HCT116 (cell line): ENCODE measurements around the gene XKRX. TPM values are rescaled to one million over a fixed set of nuclear protein-coding genes. Genes with fewer than 3 reads are reported as not detected.

Experiments used
- ATAC-seq: fragments of 200-7000 bp; cut with Tn5 transposase; 2 replicates; pipeline ENCODE4 v1.9.1; 2020; ENCODE audit warnings: mild to moderate bottlenecking, moderate library complexity
- BruUV-seq: library from RNA; stranded (reverse); fragments of 400-500 nt; replicated peaks from 2 replicates; lab custom pipeline; 2021; lab: Mats Ljungman, UMichigan
- CTCF ChIA-PET: fragments of 300-600 bp; sonication (Branson Sonifier 250); formaldehyde crosslinking; loops from one replicate; lab custom pipeline; 2021; ENCODE audit warnings: antibody characterized with exemption; lab: Charles Lee
- POLR2A ChIA-PET: fragments of 300-600, 350-600 bp; sonication (Branson Sonifier 250); formaldehyde crosslinking; loops from one replicate; lab custom pipeline; 2021; ENCODE audit warnings: antibody characterized with exemption; lab: Charles Lee
- RAD21 ChIA-PET, 2 experiments: fragments of 300-600 bp; sonication (Branson Sonifier 250); formaldehyde crosslinking; loops; one replicate each; lab custom pipeline; 2023; ENCODE audit warnings: low total read pairs in 2 of 2; ENCODE audit not compliant: uncharacterized antibody in 2 of 2, unreplicated experiment in 2 of 2, low non-redundant PET in 1 of 2; lab: Charles Lee
- DNase-seq: peaks from one replicate; pipeline ENCODE4 v3.0.0-alpha.2; 2010; ENCODE audit warnings: low read depth, low spot score
- H2AFZ ChIP-seq: fragments of 200-600 bp; shearing (Covaris generic), sonication (generic); 2 replicates; pipeline ENCODE4 v1.6.1; 2017; ENCODE audit warnings: low read depth, mixed run types, mixed read lengths, antibody characterized with exemption, low read length; ENCODE audit not compliant: poor library complexity, severe bottlenecking
- H3K27ac ChIP-seq: 2 replicates; pipeline ENCODE4 v1.5.1; 2012; ENCODE audit warnings: low read depth, low read length
- H3K27me3 ChIP-seq: fragments of 200-600 bp; sonication (generic); 2 replicates; pipeline ENCODE4 v1.6.1; 2016; ENCODE audit warnings: mixed run types, low read length, mixed read lengths; ENCODE audit not compliant: insufficient read depth
- H3K36me3 ChIP-seq, 2 experiments: fragments of 200-500 bp in 1 of 2; fragments of 200-600 bp in 1 of 2; sonication (Bioruptor generic) in 1 of 2; sonication (generic) in 1 of 2; 2 replicates each; pipeline versions ENCODE4 v1.5.1 to v1.6.1; 2014 to 2016; ENCODE audit warnings: low read length in 2 of 2, inconsistent platforms in 1 of 2, mixed read lengths in 1 of 2, mixed run types in 1 of 2; ENCODE audit not compliant: insufficient read depth in 2 of 2, control insufficient read depth in 1 of 2
- H3K4me1 ChIP-seq, 2 experiments: fragments of 200-600 bp in 1 of 2; sonication (generic) in 1 of 2; 2 replicates each; pipeline versions ENCODE4 v1.5.1 to v1.6.1; 2012 to 2017; ENCODE audit warnings: low read length in 2 of 2, inconsistent platforms in 1 of 2, mild to moderate bottlenecking in 1 of 2, mixed read lengths in 1 of 2, mixed run types in 1 of 2, moderate library complexity in 1 of 2; ENCODE audit not compliant: insufficient read depth in 2 of 2, control insufficient read depth in 1 of 2
- H3K4me2 ChIP-seq: fragments of 200-600 bp; sonication (generic); 2 replicates; pipeline ENCODE4 v1.6.1; 2017; ENCODE audit warnings: mixed run types, low read length, mixed read lengths
- H3K4me3 ChIP-seq, 2 experiments: fragments of 200-600 bp in 1 of 2; sonication (generic) in 1 of 2; replicated peaks in 1 of 2; 2 replicates each; pipeline ENCODE4 v1.5.1; 2011 to 2016; ENCODE audit warnings: low read length in 2 of 2, control low read depth in 1 of 2, low read depth in 1 of 2, mild to moderate bottlenecking in 1 of 2, mixed read lengths in 1 of 2, mixed run types in 1 of 2
- H3K79me2 ChIP-seq: fragments of 200-600 bp; sonication (generic); 2 replicates; pipeline ENCODE4 v1.6.1; 2017; ENCODE audit warnings: mild to moderate bottlenecking, mixed run types, low read length, moderate library complexity, mixed read lengths; ENCODE audit not compliant: insufficient read depth
- H3K9ac ChIP-seq: fragments of 200-600 bp; sonication (generic); 2 replicates; pipeline ENCODE4 v1.6.1; 2016; ENCODE audit warnings: low read length, mixed read lengths
- H3K9me2 ChIP-seq: fragments of 200-600 bp; sonication (generic), shearing (Covaris generic); 2 replicates; pipeline ENCODE4 v1.6.1; 2017; ENCODE audit warnings: mixed run types, mild to moderate bottlenecking, moderate library complexity; ENCODE audit not compliant: insufficient read depth
- H3K9me3 ChIP-seq, 2 experiments: fragments of 200-500 bp in 1 of 2; fragments of 200-600 bp in 1 of 2; sonication (Bioruptor generic) in 1 of 2; sonication (generic) in 1 of 2; 2 replicates each; pipeline ENCODE4 v1.6.1; 2014 to 2017; ENCODE audit warnings: low read length in 2 of 2, mixed read lengths in 2 of 2, inconsistent platforms in 1 of 2, low read depth in 1 of 2, mild to moderate bottlenecking in 1 of 2, mixed run types in 1 of 2, moderate library complexity in 1 of 2; ENCODE audit not compliant: control insufficient read depth in 1 of 2, insufficient read depth in 1 of 2
- H4K20me1 ChIP-seq: fragments of 200-600 bp; sonication (generic), shearing (Covaris generic); 2 replicates; pipeline ENCODE4 v1.6.1; 2017; ENCODE audit warnings: mixed run types, mild to moderate bottlenecking, moderate library complexity; ENCODE audit not compliant: insufficient read depth
- CBX3 ChIP-seq: IDR thresholded peaks from 2 replicates; pipeline ENCODE4 v1.6.1; 2012; ENCODE audit warnings: low read depth
- CEBPB ChIP-seq: IDR thresholded peaks from 2 replicates; pipeline ENCODE4 v1.6.1; 2012; ENCODE audit warnings: low read depth
- EGR1 ChIP-seq: IDR thresholded peaks from 2 replicates; pipeline ENCODE4 v1.6.1; 2012; ENCODE audit warnings: low read depth
- ELF1 ChIP-seq: IDR thresholded peaks from 2 replicates; pipeline ENCODE4 v1.6.1; 2012; ENCODE audit warnings: low read depth, borderline replicate concordance
- EZH2 ChIP-seq: fragments of 200-600 bp; sonication (generic); IDR thresholded peaks from 2 replicates; pipeline ENCODE4 v1.6.1; 2017; ENCODE audit warnings: antibody characterized with exemption, mixed run types
- EZH2phosphoT487 ChIP-seq: fragments of 200-600 bp; IDR thresholded peaks from 2 replicates; pipeline ENCODE4 v1.6.1; 2018; ENCODE audit warnings: antibody characterized with exemption, borderline replicate concordance
- JUND ChIP-seq: IDR thresholded peaks from 2 replicates; pipeline ENCODE4 v1.6.1; 2012
- POLR2AphosphoS5 ChIP-seq: IDR thresholded peaks from 2 replicates; pipeline ENCODE4 v1.6.1; 2011; ENCODE audit warnings: mild to moderate bottlenecking, low read depth, low read length, moderate library complexity
- RAD21 ChIP-seq: IDR thresholded peaks from 2 replicates; pipeline ENCODE4 v1.6.1; 2012; ENCODE audit warnings: low read depth, mild to moderate bottlenecking
- YY1 ChIP-seq: IDR thresholded peaks from 2 replicates; pipeline ENCODE4 v1.6.1; 2011; ENCODE audit warnings: low read length, low read depth, moderate library complexity, mild to moderate bottlenecking; ENCODE audit not compliant: insufficient replicate concordance; ENCODE audit errors: extremely low read depth
- intact Hi-C: fragments of 100-400 bp; cut with micrococcal nuclease; formaldehyde crosslinking; loops from 2 replicates; pipeline ENCODE4 v1.10.0; 2022
- total RNA-seq: library from RNA; stranded (reverse); gene quantifications from one replicate; pipeline ENCODE4 v1.2.1, GENCODE V29; 2021; ENCODE audit not compliant: unreplicated experiment
- TF ChIP-seq, protein P1 (sequence below): IDR thresholded peaks from 2 replicates; pipeline ENCODE4 v1.6.1; 2012
- TF ChIP-seq, protein P2 (sequence below): IDR thresholded peaks from 2 replicates; pipeline ENCODE4 v1.6.1; 2011; ENCODE audit warnings: mild to moderate bottlenecking, low read length, moderate library complexity; ENCODE audit not compliant: insufficient replicate concordance; ENCODE audit errors: extremely low read depth
- TF ChIP-seq, protein P3 (sequence below): IDR thresholded peaks from 2 replicates; pipeline ENCODE4 v1.6.1; 2012

The XKRX gene
- total RNA-seq, 1 experiment from 2014 or later: 0.47 TPM

DNA sequence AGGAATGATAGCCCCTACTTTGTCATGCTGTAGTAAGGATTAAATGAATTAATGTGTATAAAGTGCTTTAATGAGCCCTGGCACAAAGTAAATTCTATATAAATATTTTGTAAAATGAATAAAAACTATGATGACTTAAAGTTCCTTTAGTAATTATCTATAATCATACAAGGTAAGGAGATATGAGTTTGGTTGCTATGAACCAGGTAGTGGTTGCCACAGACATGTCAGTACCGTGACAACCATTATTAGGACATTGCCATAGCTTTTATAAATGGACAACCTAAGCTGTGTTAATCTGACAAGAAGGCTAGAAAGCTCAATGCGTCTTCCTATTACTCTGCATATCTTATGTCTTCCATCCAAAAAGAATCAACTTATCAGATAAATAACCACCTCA is 40.7 kb upstream of the XKRX start, which contains the start of gene ARL13A:
Gene ARL13A, plus strand, starts transcription at position 301 of the 400 bp plus-strand sequence. CDS start 3,982 bp downstream, outside the sequence.
- no peaks in the 10 kb centered on the region for H3K9me3 ChIP-seq
- no peak within 1 kb of the TSS for H3K27ac ChIP-seq
- RAD21 ChIA-PET: no interaction called here
- no peak within 1 kb of the TSS for H3K9ac ChIP-seq
- no peaks in the 10 kb centered on the region for H3K9me2 ChIP-seq
- H3K27me3 ChIP-seq: no peaks in the 10 kb centered on the region
- H2AFZ ChIP-seq: no peak within 1 kb of the TSS
- H3K4me2 ChIP-seq: no peak within 1 kb of the TSS
- H3K4me1 ChIP-seq: no peaks in the 10 kb centered on the region
- H3K4me3 ChIP-seq: no peak within 1 kb of the TSS
- H3K36me3 ChIP-seq: no peaks in the 10 kb centered on the region
- no peaks in the 10 kb centered on the region for H4K20me1 ChIP-seq
- DNase-seq (no peak), ATAC-seq (no peak)
- no peaks in the 10 kb centered on the region for H3K79me2 ChIP-seq
- BruUV-seq: no TSS peak
- intact Hi-C loops: no loop called here
- no peak for TF ChIP-seq POLR2AphosphoS5
- TF ChIP-seq EGR1: no peak
- TF ChIP-seq, protein P1, sequence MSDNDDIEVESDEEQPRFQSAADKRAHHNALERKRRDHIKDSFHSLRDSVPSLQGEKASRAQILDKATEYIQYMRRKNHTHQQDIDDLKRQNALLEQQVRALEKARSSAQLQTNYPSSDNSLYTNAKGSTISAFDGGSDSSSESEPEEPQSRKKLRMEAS: no peak
- TF ChIP-seq EZH2: no peak
- no peak for TF ChIP-seq ELF1
- no peak for TF ChIP-seq JUND
- TF ChIP-seq CEBPB: no peak
- TF ChIP-seq RAD21: no peak
- POLR2A ChIA-PET: no interaction called here
- CTCF ChIA-PET: no interaction called here

DNA sequence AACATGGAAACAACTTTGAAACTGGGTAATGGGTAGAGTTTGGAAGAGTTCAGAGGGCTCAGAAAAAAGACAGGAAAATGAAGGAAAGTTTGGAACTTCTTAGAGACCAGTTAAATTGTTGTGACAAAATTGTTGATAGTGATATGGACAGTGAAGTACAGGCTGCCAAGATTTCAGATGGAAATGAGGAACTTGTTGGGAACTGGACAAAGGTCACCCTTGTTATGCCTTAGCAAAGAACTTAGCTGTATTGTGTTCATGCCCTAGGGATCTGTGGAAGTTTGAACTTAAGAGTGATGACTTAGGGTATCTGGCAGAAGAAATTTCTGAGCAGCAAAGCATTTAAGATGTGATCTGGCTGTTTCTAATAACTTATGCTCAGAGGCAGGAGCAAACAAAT is 35.6 kb upstream of the XKRX start:
- no peak for TF ChIP-seq RAD21
- TF ChIP-seq EZH2: no peak
- no peak for TF ChIP-seq EZH2phosphoT487
- TF ChIP-seq, protein P2, sequence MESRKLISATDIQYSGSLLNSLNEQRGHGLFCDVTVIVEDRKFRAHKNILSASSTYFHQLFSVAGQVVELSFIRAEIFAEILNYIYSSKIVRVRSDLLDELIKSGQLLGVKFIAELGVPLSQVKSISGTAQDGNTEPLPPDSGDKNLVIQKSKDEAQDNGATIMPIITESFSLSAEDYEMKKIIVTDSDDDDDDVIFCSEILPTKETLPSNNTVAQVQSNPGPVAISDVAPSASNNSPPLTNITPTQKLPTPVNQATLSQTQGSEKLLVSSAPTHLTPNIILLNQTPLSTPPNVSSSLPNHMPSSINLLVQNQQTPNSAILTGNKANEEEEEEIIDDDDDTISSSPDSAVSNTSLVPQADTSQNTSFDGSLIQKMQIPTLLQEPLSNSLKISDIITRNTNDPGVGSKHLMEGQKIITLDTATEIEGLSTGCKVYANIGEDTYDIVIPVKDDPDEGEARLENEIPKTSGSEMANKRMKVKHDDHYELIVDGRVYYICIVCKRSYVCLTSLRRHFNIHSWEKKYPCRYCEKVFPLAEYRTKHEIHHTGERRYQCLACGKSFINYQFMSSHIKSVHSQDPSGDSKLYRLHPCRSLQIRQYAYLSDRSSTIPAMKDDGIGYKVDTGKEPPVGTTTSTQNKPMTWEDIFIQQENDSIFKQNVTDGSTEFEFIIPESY: no peak
- no peak for TF ChIP-seq CBX3
- TF ChIP-seq, protein P3, sequence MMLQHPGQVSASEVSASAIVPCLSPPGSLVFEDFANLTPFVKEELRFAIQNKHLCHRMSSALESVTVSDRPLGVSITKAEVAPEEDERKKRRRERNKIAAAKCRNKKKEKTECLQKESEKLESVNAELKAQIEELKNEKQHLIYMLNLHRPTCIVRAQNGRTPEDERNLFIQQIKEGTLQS: no peak
- no peak for TF ChIP-seq YY1
- TF ChIP-seq EGR1: no peak
- intact Hi-C loops: no loop called here
- BruUV-seq: no TSS peak
- no peaks in the 10 kb centered on the region for H3K4me1 ChIP-seq
- RAD21 ChIA-PET: no interaction called here
- POLR2A ChIA-PET: no interaction called here
- H3K9ac ChIP-seq: no peak overlapping the region
- H3K27ac ChIP-seq: no peak overlapping the region
- H3K27me3 ChIP-seq: no peaks in the 10 kb centered on the region
- no peak overlapping the region for H3K4me3 ChIP-seq
- no peaks in the 10 kb centered on the region for H3K36me3 ChIP-seq
- H3K79me2 ChIP-seq: no peaks in the 10 kb centered on the region
- ATAC-seq (no peak), DNase-seq (no peak)
- CTCF ChIA-PET: no interaction called here
- H3K9me3 ChIP-seq: no peaks in the 10 kb centered on the region
- no peak overlapping the region for H2AFZ ChIP-seq
- no peaks in the 10 kb centered on the region for H4K20me1 ChIP-seq
- no peaks in the 10 kb centered on the region for H3K9me2 ChIP-seq
- no peak overlapping the region for H3K4me2 ChIP-seq
